ENCODE measurements around the gene ADH7. TPM values are rescaled to one million over a fixed set of nuclear protein-coding genes. Genes with fewer than 3 reads are reported as not detected.
"Not testable (repeated sequence)": the region's sequence is repeated elsewhere in the genome, so short reads cannot be mapped to it uniquely, and the experiment has no call there.

ADH7 gene
- total and polyA plus RNA-seq, 9 of the 15 experiments (the other 6 are each of a cell fraction or from before 2014, with no cell fraction given), result not detected

DNA sequence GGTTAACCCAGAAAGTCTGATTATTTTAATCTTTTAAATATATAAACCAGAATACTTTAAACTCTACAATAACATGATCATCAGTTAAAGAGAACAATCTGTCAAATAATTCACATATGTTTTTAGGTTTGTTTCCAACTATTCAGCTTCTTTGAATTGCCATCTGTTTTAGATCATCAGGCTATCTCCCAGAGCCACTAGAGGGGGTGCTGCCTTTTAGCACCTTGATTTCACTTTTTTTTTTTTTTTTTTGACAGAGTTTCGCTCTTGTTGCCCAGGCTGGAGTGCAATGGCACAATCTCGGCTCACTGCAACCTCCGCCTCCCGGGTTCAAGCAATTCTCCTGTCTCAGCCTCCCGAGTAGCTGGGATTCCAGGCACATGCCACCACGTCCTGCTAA, 57.8 kb downstream of the ADH7 start:
- H3K79me2 ChIP-seq (ENCODE audit: control insufficient read depth, insufficient read depth, low read length); H3K36me3 ChIP-seq (ENCODE audit: control insufficient read depth, insufficient read depth, low read length); H3K27ac ChIP-seq (ENCODE audit: extremely low read depth, low read depth, low read length); H3K4me2 ChIP-seq (ENCODE audit: insufficient read depth, low read length); H2AFZ ChIP-seq (ENCODE audit: low read depth, low read length); H3K4me1 ChIP-seq (replicated peaks in 1 of 2; ENCODE audit: control insufficient read depth in 2 of 2, insufficient read depth in 2 of 2, low read length in 2 of 2); intact Hi-C loops (cut with micrococcal nuclease); FAIRE-seq; H3K4me3 ChIP-seq; H3K9me3 ChIP-seq (replicated peaks; ENCODE audit: control insufficient read depth, insufficient read depth, low read depth, low read length); H3K9ac ChIP-seq (ENCODE audit: insufficient read depth in 1 of 2, low read depth in 2 of 2, low read length in 2 of 2); H3K9me1 ChIP-seq (ENCODE audit: control insufficient read depth, insufficient read depth, low read length); BruUV-seq (replicated peaks); ATAC-seq; H3K27me3 ChIP-seq (ENCODE audit: control insufficient read depth in 2 of 2, insufficient read depth in 2 of 2, low read length in 2 of 2); H4K20me1 ChIP-seq (replicated peaks; ENCODE audit: control insufficient read depth, insufficient read depth, low read length); in situ Hi-C loops (cut with MboI): not testable (repeated sequence)
- ChIA-PET POLR2A (interaction anchor here (0.7 kb wide), 1 partner anchor 138 kb away, joined by 3 read pairs; no protein-coding TSS in a partner anchor), CTCF (ENCODE audit: low intra/inter-chr PET ratio) (interaction anchor here (0.6 kb wide), 1 partner anchor 144 kb away, joined by 3 read pairs; no protein-coding TSS in a partner anchor)
- TF ChIP-seq, protein P1, sequence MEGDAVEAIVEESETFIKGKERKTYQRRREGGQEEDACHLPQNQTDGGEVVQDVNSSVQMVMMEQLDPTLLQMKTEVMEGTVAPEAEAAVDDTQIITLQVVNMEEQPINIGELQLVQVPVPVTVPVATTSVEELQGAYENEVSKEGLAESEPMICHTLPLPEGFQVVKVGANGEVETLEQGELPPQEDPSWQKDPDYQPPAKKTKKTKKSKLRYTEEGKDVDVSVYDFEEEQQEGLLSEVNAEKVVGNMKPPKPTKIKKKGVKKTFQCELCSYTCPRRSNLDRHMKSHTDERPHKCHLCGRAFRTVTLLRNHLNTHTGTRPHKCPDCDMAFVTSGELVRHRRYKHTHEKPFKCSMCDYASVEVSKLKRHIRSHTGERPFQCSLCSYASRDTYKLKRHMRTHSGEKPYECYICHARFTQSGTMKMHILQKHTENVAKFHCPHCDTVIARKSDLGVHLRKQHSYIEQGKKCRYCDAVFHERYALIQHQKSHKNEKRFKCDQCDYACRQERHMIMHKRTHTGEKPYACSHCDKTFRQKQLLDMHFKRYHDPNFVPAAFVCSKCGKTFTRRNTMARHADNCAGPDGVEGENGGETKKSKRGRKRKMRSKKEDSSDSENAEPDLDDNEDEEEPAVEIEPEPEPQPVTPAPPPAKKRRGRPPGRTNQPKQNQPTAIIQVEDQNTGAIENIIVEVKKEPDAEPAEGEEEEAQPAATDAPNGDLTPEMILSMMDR (IDR thresholded peaks at IDR 0.05 in 2 of 3, conservative IDR thresholded peaks at IDR 0.05 in 1 of 3; ENCODE audit: insufficient read depth in 2 of 3, low read depth in 1 of 3, low read length in 3 of 3), result peak in 2 of 3 experiments; percentile 26; a peak in 2 of 6 replicates
- peak; percentile 82 for TF ChIP-seq ZNF384 (IDR thresholded peaks at IDR 0.05; ENCODE audit: low read depth, low read length)
- 0% methylated on average over 2 of the region's 6 CpGs for WGBS (ENCODE audit: insufficient coverage, low coverage, missing lambda C conversion rate)
- DNase-seq (ENCODE audit: extremely low read depth in 1 of 4, low spot score in 3 of 4), result peak in 2 of 4 experiments; percentile 11 to 12

DNA sequence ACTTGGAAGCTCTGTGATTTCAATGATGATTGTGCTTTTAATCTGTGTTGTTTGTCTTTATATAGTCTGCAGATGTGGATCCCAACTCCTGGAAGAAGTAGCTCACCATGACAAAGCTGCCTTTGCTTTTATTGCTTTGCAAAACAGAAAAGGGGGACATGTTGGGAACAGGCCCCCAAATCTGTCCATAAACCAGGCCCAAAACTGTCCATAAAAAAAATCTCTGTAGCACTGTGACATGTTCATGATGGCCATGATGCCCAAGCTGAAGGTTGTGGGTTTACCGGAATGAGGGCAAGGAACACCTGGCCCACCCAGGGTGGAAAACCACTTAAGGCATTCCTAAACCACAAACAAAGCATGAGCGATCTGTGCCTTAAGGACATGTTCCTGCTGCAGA, 62.7 kb downstream of the ADH7 start:
- in situ Hi-C loops (cut with MboI); H3K9me1 ChIP-seq (ENCODE audit: control insufficient read depth, insufficient read depth, low read length); H3K27ac ChIP-seq (ENCODE audit: extremely low read depth, low read depth, low read length); H3K9me3 ChIP-seq (replicated peaks; ENCODE audit: control insufficient read depth, insufficient read depth, low read depth, low read length); H4K20me1 ChIP-seq (replicated peaks; ENCODE audit: control insufficient read depth, insufficient read depth, low read length); H3K4me2 ChIP-seq (ENCODE audit: insufficient read depth, low read length); H3K9ac ChIP-seq (ENCODE audit: insufficient read depth in 1 of 2, low read depth in 2 of 2, low read length in 2 of 2); FAIRE-seq; H3K79me2 ChIP-seq (ENCODE audit: control insufficient read depth, insufficient read depth, low read length); H2AFZ ChIP-seq (ENCODE audit: low read depth, low read length); intact Hi-C loops (cut with micrococcal nuclease); DNase-seq (ENCODE audit: extremely low read depth in 1 of 4, low spot score in 3 of 4); POLR2A ChIA-PET; ATAC-seq; H3K27me3 ChIP-seq (ENCODE audit: control insufficient read depth in 2 of 2, insufficient read depth in 2 of 2, low read length in 2 of 2); CTCF ChIA-PET (ENCODE audit: low intra/inter-chr PET ratio); H3K4me3 ChIP-seq; H3K4me1 ChIP-seq (replicated peaks in 1 of 2; ENCODE audit: control insufficient read depth in 2 of 2, insufficient read depth in 2 of 2, low read length in 2 of 2); BruUV-seq (replicated peaks); H3K36me3 ChIP-seq (ENCODE audit: control insufficient read depth, insufficient read depth, low read length): not testable (repeated sequence)
- 4% methylated on average over 2 of the region's 2 CpGs for WGBS (ENCODE audit: insufficient coverage, low coverage, missing lambda C conversion rate)

DNA sequence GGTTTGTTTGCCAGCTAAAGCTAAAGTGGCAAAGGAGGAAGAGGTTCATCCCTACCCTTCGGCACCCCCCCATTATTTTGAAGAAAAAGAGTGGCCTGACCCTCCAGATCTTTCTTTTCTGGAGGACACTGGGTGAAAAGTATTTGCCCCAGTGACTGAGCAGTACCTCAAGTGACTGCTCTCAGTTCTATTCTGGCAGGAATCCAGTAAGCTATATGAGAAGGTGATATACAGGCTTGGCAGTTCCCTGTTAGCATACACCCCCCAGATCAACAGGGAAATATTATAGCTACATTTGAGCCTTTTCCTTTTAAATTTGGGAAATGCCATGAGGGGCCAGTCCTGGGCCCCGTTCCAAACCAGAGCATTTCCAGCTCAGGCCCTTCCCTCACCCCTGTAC, 67.3 kb downstream of the ADH7 start:
- H4K20me1 ChIP-seq (replicated peaks; ENCODE audit: control insufficient read depth, insufficient read depth, low read length); H3K27ac ChIP-seq (ENCODE audit: extremely low read depth, low read depth, low read length); DNase-seq (ENCODE audit: extremely low read depth in 1 of 4, low spot score in 3 of 4); H3K9me3 ChIP-seq (replicated peaks; ENCODE audit: control insufficient read depth, insufficient read depth, low read depth, low read length); H3K4me3 ChIP-seq; H3K4me1 ChIP-seq (replicated peaks in 1 of 2; ENCODE audit: control insufficient read depth in 2 of 2, insufficient read depth in 2 of 2, low read length in 2 of 2); H3K79me2 ChIP-seq (ENCODE audit: control insufficient read depth, insufficient read depth, low read length); intact Hi-C loops (cut with micrococcal nuclease); H3K36me3 ChIP-seq (ENCODE audit: control insufficient read depth, insufficient read depth, low read length); H3K4me2 ChIP-seq (ENCODE audit: insufficient read depth, low read length); BruUV-seq (replicated peaks); ATAC-seq; H2AFZ ChIP-seq (ENCODE audit: low read depth, low read length); POLR2A ChIA-PET; H3K9me1 ChIP-seq (ENCODE audit: control insufficient read depth, insufficient read depth, low read length); H3K27me3 ChIP-seq (ENCODE audit: control insufficient read depth in 2 of 2, insufficient read depth in 2 of 2, low read length in 2 of 2); FAIRE-seq; CTCF ChIA-PET (ENCODE audit: low intra/inter-chr PET ratio); in situ Hi-C loops (cut with MboI); H3K9ac ChIP-seq (ENCODE audit: insufficient read depth in 1 of 2, low read depth in 2 of 2, low read length in 2 of 2): not testable (repeated sequence)
- 0% methylated on average over 1 of the region's 2 CpGs for WGBS (ENCODE audit: insufficient coverage, low coverage, missing lambda C conversion rate)
